K562 (cell line): ENCODE measurements around the gene TMIGD1. TPM values are rescaled to one million over a fixed set of nuclear protein-coding genes. Genes with fewer than 3 reads are reported as not detected.

ENCODE experiments used
- CHD7 ChIP-seq: fragments of 200-600 bp; sonication (generic); IDR thresholded peaks from one replicate; pipeline ENCODE4 v1.6.1; 2012; ENCODE audit warnings: mild to moderate bottlenecking, low read depth, low read length, inconsistent platforms
- COPS2 ChIP-seq: fragments of 450-650 bp; conservative IDR thresholded peaks from 2 replicates; pipeline ENCODE4 v1.6.1; 2016; ENCODE audit warnings: mild to moderate bottlenecking, moderate library complexity
- DPF2 ChIP-seq: fragments of 450-650 bp; IDR thresholded peaks from 2 replicates; pipeline ENCODE4 v1.6.1; 2016
- EP300 ChIP-seq: IDR thresholded peaks from 2 replicates; pipeline ENCODE4 v1.6.1; 2012; ENCODE audit warnings: low read length, improper control_type of control experiment
- FOXJ2 ChIP-seq: fragments of 200-800 bp; sonication (Bioruptor generic); IDR thresholded peaks from 2 replicates; pipeline ENCODE4 v1.6.1; 2016; ENCODE audit warnings: missing genetic modification characterization, missing compliant biosample characterization
- GTF2F1 ChIP-seq: IDR thresholded peaks from 2 replicates; pipeline ENCODE4 v1.6.1; 2011; ENCODE audit warnings: low read depth, low read length, improper control_type of control experiment
- LARP7 ChIP-seq: fragments of 450-650 bp; IDR thresholded peaks from 2 replicates; pipeline ENCODE4 v1.6.1; 2016
- LEF1 ChIP-seq: fragments of 450-650 bp; IDR thresholded peaks from 2 replicates; pipeline ENCODE4 v1.6.1; 2016; ENCODE audit warnings: mild to moderate bottlenecking
- MAFG ChIP-seq: fragments of 450-650 bp; conservative IDR thresholded peaks from 2 replicates; pipeline ENCODE4 v1.6.1; 2016; ENCODE audit warnings: missing genetic modification characterization, missing compliant biosample characterization
- NRF1 ChIP-seq, 2 experiments: fragments of 450-650 bp; IDR thresholded peaks in 1 of 2; conservative IDR thresholded peaks in 1 of 2; 2 replicates each; pipeline ENCODE4 v1.6.1; 2014; ENCODE audit warnings: mild to moderate bottlenecking in 2 of 2
- SIN3A ChIP-seq, 2 experiments: fragments of 150-350 bp in 1 of 2; IDR thresholded peaks; 2 replicates each; pipeline ENCODE4 v1.6.1; 2011 to 2016; ENCODE audit warnings: borderline replicate concordance in 2 of 2, low read depth in 2 of 2, low read length in 2 of 2, mild to moderate bottlenecking in 2 of 2, moderate library complexity in 2 of 2; ENCODE audit not compliant: control insufficient read depth in 1 of 2
- ZNF24 ChIP-seq: fragments of 450-650 bp; IDR thresholded peaks from 2 replicates; pipeline ENCODE4 v1.6.1; 2016
- ZNF584 ChIP-seq: fragments of 200-800 bp; sonication (Bioruptor generic); IDR thresholded peaks from 2 replicates; pipeline ENCODE4 v1.6.1; 2016; ENCODE audit warnings: low read depth, mild to moderate bottlenecking, missing genetic modification characterization, missing compliant biosample characterization
- polyA plus RNA-seq, 8 experiments: library from polyadenylated mRNA; depleted of rRNA in 4 of 8; stranded (reverse) in 5 of 8; unstranded in 3 of 8; fragments of >200 nt; fragmentation: Nextera tagmentation in 2 of 8; fragmentation: Illumina TruSeq in 1 of 8; extraction: Ambion mirVana in 2 of 8; extraction: Trizol in 1 of 8; gene quantifications; 2 replicates each; pipeline versions ENCODE4 v1.2.1 to v1.2.3, GENCODE V29; 2011 to 2014; ENCODE audit warnings: inconsistent platforms in 1 of 8, missing spikeins in 1 of 8
- total RNA-seq, 7 experiments: library from RNA; depleted of rRNA in 6 of 7; stranded (reverse); fragments of >200 nt in 6 of 7; fragmentation: Illumina TruSeq in 2 of 7; extraction: Trizol in 2 of 7; gene quantifications; 2 replicates each; pipeline versions ENCODE4 v1.2.1 to v1.2.3, GENCODE V29; 2011 to 2021; ENCODE audit warnings: low replicate concordance in 1 of 7
- TF ChIP-seq, protein P1 (sequence below): sonication (generic); formaldehyde crosslinking; IDR thresholded peaks from 2 replicates; pipeline ENCODE4 v1.8.0; 2022; ENCODE audit warnings: mild to moderate bottlenecking, missing genetic modification reagents

Gene TMIGD1
- total and polyA plus RNA-seq, 9 of the 15 experiments (the other 6 are each of a cell fraction or from before 2014, with no cell fraction given) = not detected

- TF ChIP-seq CHD7 = no peak
- no peak for TF ChIP-seq LARP7
- TF ChIP-seq, protein P1, sequence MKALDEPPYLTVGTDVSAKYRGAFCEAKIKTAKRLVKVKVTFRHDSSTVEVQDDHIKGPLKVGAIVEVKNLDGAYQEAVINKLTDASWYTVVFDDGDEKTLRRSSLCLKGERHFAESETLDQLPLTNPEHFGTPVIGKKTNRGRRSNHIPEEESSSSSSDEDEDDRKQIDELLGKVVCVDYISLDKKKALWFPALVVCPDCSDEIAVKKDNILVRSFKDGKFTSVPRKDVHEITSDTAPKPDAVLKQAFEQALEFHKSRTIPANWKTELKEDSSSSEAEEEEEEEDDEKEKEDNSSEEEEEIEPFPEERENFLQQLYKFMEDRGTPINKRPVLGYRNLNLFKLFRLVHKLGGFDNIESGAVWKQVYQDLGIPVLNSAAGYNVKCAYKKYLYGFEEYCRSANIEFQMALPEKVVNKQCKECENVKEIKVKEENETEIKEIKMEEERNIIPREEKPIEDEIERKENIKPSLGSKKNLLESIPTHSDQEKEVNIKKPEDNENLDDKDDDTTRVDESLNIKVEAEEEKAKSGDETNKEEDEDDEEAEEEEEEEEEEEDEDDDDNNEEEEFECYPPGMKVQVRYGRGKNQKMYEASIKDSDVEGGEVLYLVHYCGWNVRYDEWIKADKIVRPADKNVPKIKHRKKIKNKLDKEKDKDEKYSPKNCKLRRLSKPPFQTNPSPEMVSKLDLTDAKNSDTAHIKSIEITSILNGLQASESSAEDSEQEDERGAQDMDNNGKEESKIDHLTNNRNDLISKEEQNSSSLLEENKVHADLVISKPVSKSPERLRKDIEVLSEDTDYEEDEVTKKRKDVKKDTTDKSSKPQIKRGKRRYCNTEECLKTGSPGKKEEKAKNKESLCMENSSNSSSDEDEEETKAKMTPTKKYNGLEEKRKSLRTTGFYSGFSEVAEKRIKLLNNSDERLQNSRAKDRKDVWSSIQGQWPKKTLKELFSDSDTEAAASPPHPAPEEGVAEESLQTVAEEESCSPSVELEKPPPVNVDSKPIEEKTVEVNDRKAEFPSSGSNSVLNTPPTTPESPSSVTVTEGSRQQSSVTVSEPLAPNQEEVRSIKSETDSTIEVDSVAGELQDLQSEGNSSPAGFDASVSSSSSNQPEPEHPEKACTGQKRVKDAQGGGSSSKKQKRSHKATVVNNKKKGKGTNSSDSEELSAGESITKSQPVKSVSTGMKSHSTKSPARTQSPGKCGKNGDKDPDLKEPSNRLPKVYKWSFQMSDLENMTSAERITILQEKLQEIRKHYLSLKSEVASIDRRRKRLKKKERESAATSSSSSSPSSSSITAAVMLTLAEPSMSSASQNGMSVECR (CRISPR knock-in tag) = no peak
- TF ChIP-seq NRF1 (conservative IDR thresholded peaks at IDR 0.05 in 1 of 2, IDR thresholded peaks at IDR 0.05 in 1 of 2) = peak in 1 of 2 experiments; percentile 26; a peak in 2 of 4 replicates
- peak; percentile 71; the same call in 1 of the 2 replicates for TF ChIP-seq ZNF584 (CRISPR knock-in tag)
- TF ChIP-seq EP300 = peak; percentile 47
- TF ChIP-seq GTF2F1 = no peak
- no peak for TF ChIP-seq COPS2
- peak; percentile 55; the same call in 1 of the 2 replicates for TF ChIP-seq LEF1
- 0 out of 2 replicates have a peak, but pooled peaks have one; percentile 38 for TF ChIP-seq FOXJ2
- peak; percentile 57 for TF ChIP-seq ZNF24
- peak; percentile 58; the same call in 1 of the 2 replicates for TF ChIP-seq DPF2
- no peak for TF ChIP-seq SIN3A (IDR thresholded peaks at IDR 0.05; ENCODE audit: borderline replicate concordance in 2 of 2, control insufficient read depth in 1 of 2, low read depth in 2 of 2, low read length in 2 of 2)
- no peak for TF ChIP-seq MAFG (tag)
Observed at GRCh38 chr17:30323895-30324319, 9.9 kb downstream of the TMIGD1 start (continued).
